DOHH2 (cell line): ENCODE data around the gene TBC1D2.

Source experiments
- CTCF ChIP-seq: fragments of 200-600 bp; sonication (generic); IDR thresholded peaks from one replicate; pipeline ENCODE4 v1.5.1; 2014; ENCODE audit warnings: antibody characterized with exemption, mild to moderate bottlenecking, low read depth, low read length; ENCODE audit not compliant: poor library complexity, severe bottlenecking
- EZH2phosphoT487 ChIP-seq: fragments of 200-600 bp; sonication (generic); IDR thresholded peaks from 2 replicates; pipeline ENCODE4 v1.6.1; 2017; ENCODE audit warnings: borderline replicate concordance, mild to moderate bottlenecking, antibody characterized with exemption, low read length, moderate library complexity, mixed read lengths

GRCh38 chr9:98185611-98186171, 69.8 kb downstream of the TBC1D2 start:
- TF ChIP-seq CTCF: no peak
- TF ChIP-seq EZH2phosphoT487: no peak
